ENCODE measurements around the gene ZNF107. TPM values are rescaled to one million over a fixed set of nuclear protein-coding genes. Genes with fewer than 3 reads are reported as not detected.
"Not testable (repeated sequence)": the region's sequence is repeated elsewhere in the genome, so short reads cannot be mapped to it uniquely, and the experiment has no call there.

ZNF107 gene
- total and polyA plus RNA-seq, 2 donors (not counting 3 experiments of a cell fraction or from before 2014, with no cell fraction given), result 0.77 to 5.8 TPM

GRCh38 chr7:64706625-64707292 lies 40.8 kb downstream of the ZNF107 start:
- Histone ChIP-seq H3K9me1 (replicated peaks; ENCODE audit: control insufficient read depth, extremely low read depth, insufficient read depth, low read length) (no peaks in the 10 kb centered on the region), H3K79me2 (ENCODE audit: control insufficient read depth, insufficient read depth, low read length) (no peaks in the 10 kb centered on the region), H2AFZ (ENCODE audit: low read depth, low read length) (no peak overlapping the region), H3K4me3 (replicated peaks in 1 of 3; ENCODE audit: insufficient read depth in 1 of 3, low read depth in 1 of 3, low read length in 3 of 3) (no peak overlapping the region), H3K4me1 (ENCODE audit: control insufficient read depth, extremely low read depth, insufficient read depth, low read length) (no peaks in the 10 kb centered on the region), H3K27ac (ENCODE audit: insufficient read depth, low read depth, low read length) (no peak overlapping the region), H4K20me1 (replicated peaks; ENCODE audit: control insufficient read depth, extremely low read depth, insufficient read depth, low read length) (no peaks in the 10 kb centered on the region), H3K9me3 (replicated peaks; ENCODE audit: control insufficient read depth, insufficient read depth, low read length) (peaks cover 13% of the 10 kb centered on the region), H3K27me3 (ENCODE audit: control insufficient read depth in 2 of 2, insufficient read depth in 2 of 2, low read length in 2 of 2) (no peaks in the 10 kb centered on the region), H3K9ac (replicated peaks; ENCODE audit: extremely low read depth, insufficient read depth, low read length) (no peak overlapping the region), H3K4me2 (ENCODE audit: insufficient read depth, low read length) (no peak overlapping the region), H3K36me3 (ENCODE audit: control insufficient read depth in 2 of 2, extremely low read depth in 1 of 2, insufficient read depth in 2 of 2, low read length in 2 of 2) (no peaks in the 10 kb centered on the region)
- POLR2A ChIA-PET, result no interaction called here
- FAIRE-seq (no peak), DNase-seq (ENCODE audit: low read depth, low spot score) (no peak)
- CTCF ChIA-PET, result no interaction called here
- intact Hi-C loops (cut with micrococcal nuclease) (no loop called here), dilution Hi-C loops (cut with MboI; ENCODE audit: extremely low pct_ligation_motif_present, low sequenced_read_pairs) (no loop called here)
- TF ChIP-seq EZH2 (IDR thresholded peaks at IDR 0.05; ENCODE audit: borderline replicate concordance, low read depth, low read length, severe bottlenecking) (no peak), MYC (IDR thresholded peaks at IDR 0.05; ENCODE audit: low read depth, low read length) (no peak), GATA2 (IDR thresholded peaks at IDR 0.05; ENCODE audit: insufficient read depth, insufficient read length, low read depth, low read length) (no peak), POLR2AphosphoS5 (IDR thresholded peaks at IDR 0.05; ENCODE audit: insufficient read depth, low read depth, low read length) (no peak), POLR2A (IDR thresholded peaks at IDR 0.05; ENCODE audit: low read depth, low read length) (no peak), MAX (IDR thresholded peaks at IDR 0.05; ENCODE audit: insufficient read depth, insufficient read length) (no peak), JUN (IDR thresholded peaks at IDR 0.05; ENCODE audit: borderline replicate concordance, insufficient read depth, insufficient read length, low read depth) (no peak), CTCF (IDR thresholded peaks at IDR 0.05; ENCODE audit: extremely low read depth in 1 of 2, insufficient read depth in 1 of 2, low read depth in 1 of 2, low read length in 2 of 2) (no peak), FOS (IDR thresholded peaks at IDR 0.05; ENCODE audit: borderline replicate concordance, insufficient read depth, low read length) (no peak)
- BruUV-seq (replicated peaks), result no TSS peak

- CTCF ChIA-PET; FAIRE-seq; H2AFZ ChIP-seq (ENCODE audit: low read depth, low read length); H3K9me3 ChIP-seq (replicated peaks; ENCODE audit: control insufficient read depth, insufficient read depth, low read length); H3K79me2 ChIP-seq (ENCODE audit: control insufficient read depth, insufficient read depth, low read length); dilution Hi-C loops (cut with MboI; ENCODE audit: extremely low pct_ligation_motif_present, low sequenced_read_pairs); H3K9ac ChIP-seq (replicated peaks; ENCODE audit: extremely low read depth, insufficient read depth, low read length); POLR2A ChIA-PET; H3K4me2 ChIP-seq (ENCODE audit: insufficient read depth, low read length); H4K20me1 ChIP-seq (replicated peaks; ENCODE audit: control insufficient read depth, extremely low read depth, insufficient read depth, low read length); DNase-seq (ENCODE audit: low read depth, low spot score); H3K36me3 ChIP-seq (ENCODE audit: control insufficient read depth in 2 of 2, extremely low read depth in 1 of 2, insufficient read depth in 2 of 2, low read length in 2 of 2); H3K27ac ChIP-seq (ENCODE audit: insufficient read depth, low read depth, low read length); H3K9me1 ChIP-seq (replicated peaks; ENCODE audit: control insufficient read depth, extremely low read depth, insufficient read depth, low read length); intact Hi-C loops (cut with micrococcal nuclease); H3K4me1 ChIP-seq (ENCODE audit: control insufficient read depth, extremely low read depth, insufficient read depth, low read length); BruUV-seq (replicated peaks); H3K27me3 ChIP-seq (ENCODE audit: control insufficient read depth in 2 of 2, insufficient read depth in 2 of 2, low read length in 2 of 2); H3K4me3 ChIP-seq (replicated peaks in 1 of 3; ENCODE audit: insufficient read depth in 1 of 3, low read depth in 1 of 3, low read length in 3 of 3): not testable (repeated sequence)
Observed at GRCh38 chr7:64717896-64718295, 52.0 kb downstream of the ZNF107 start.
